Diencephalon (tissue), 1 donor: Measurements from ENCODE around the gene XRCC6. TPM values are rescaled to one million over a fixed set of nuclear protein-coding genes. Genes with fewer than 3 reads are reported as not detected.

ENCODE experiments used
- small RNA-seq: library from RNA; depleted of rRNA; stranded (forward); fragments of <200 nt; gene quantifications from one replicate; pipeline ENCODE3, GENCODE V24; 2014
- total RNA-seq: library from RNA; depleted of rRNA; stranded (reverse); fragments of >200 nt; gene quantifications from one replicate; pipeline ENCODE4 v1.2.3, GENCODE V29; 2014

The XRCC6 gene
- total RNA-seq, result 216 TPM

DNA sequence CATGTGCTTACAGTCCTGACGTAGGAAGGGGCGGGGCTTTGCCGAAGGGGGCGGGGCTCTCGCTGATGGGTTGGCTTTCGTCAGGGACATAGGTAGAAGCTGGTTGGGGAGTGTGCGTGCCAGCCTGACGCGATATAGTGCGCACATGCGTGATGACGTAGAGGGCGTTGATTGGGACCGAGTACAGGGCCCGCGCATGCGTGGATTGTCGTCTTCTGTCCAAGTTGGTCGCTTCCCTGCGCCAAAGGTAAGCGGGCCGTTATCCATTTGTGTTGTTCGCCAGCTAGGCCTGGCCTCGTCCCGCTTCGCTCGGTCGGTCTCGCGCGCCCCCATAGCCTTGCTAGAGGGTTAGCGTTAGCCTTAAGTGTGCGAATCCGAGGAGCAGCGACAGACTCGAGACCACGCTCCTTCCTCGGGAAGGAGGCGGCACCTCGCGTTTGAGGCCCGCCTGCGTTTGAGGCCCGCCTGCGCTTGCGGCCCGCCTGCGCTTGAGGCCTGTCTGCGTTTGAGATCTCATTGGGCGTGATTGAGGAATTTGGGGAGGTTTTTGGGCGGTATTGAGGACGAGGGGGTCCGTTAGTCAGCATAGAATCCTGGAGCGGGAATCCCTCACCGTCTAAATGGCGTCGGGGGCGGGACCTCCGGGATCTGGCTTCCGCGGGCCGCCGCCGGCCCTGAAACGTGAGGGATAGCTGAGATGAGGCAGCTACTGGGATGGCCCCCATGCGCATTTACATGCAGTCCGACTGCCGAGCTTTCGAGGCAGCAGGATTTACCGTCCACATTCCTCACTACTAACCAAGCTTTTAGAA is at the start of gene XRCC6:
TSS of gene XRCC6 (plus strand) at position 197 of the 812 bp plus-strand sequence. CDS start 710 bp downstream, outside the sequence.

DNA sequence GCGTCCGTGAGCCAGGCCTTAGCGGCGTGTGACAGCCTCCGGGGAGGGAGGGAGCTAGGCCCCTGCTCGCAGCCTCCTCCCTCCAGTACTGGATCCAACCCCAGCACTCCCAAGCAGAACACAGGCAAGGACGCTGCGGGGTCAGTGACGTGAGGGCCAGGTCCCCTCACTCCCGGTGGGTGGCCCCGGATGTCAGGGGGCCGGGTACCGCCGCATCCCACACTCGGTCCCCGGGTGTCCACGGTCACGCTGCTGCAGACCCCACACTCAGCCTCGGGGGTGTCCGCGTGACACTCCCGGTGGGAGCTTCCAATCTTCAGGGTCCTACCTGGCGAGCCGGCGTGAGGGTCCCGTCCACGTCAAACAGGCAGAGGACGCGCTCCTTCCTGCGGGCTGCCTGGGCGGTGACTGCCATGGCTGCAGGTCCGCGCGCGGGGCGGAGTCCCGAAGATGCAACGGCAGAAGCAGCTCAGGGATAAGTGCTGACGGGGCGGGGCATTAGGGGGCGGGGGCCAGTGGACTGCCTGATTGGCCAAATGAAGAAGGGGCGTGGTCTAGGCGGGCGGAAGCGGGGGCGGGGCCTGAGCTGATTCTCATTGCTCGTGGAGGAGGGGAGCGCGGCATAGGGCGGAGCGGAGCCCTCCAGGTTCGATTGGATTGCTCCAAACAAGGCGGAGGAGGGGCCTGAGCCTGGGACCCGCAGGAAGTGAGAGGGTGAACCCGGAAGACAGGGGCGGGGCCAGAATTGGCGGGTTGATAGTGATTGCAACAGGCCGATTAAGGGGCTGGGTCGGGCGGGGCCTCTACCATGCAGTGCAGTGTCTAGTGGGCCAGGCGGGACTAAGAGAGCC is 31.5 kb upstream of the XRCC6 start, which contains the start of gene PMM1:
TSS of gene PMM1 (minus strand) at position 450 of the 851 bp plus-strand sequence. CDS start at position 415, 35 bp downstream.

DNA sequence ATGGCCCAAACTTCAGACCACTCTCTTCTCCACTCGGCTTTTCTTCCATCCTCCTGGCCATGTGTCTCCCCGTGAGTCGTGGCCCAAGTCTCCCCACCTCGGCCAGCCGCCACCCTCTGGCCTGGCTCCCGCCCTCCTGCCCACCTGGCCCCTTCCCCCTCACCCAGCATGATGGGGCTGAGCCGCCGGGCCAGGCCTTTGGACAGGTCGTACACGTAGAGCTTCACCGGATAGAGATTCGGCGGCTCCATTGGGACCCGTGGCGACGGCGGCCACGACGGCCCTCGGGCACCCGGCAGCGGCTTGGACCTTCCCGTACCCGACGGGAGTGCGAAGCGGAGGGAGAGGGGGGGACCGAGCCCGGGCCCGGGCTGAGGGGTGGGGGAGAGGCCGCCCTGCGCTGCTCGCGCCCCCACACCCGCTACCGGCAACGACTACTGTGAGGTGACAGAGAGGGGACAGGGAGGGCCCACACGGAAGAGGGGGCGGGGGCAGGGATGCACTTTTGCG is 451 bp upstream of the XRCC6 start, which contains the start of gene DESI1:
TSS of gene DESI1 (minus strand) at position 455 of the 510 bp plus-strand sequence. CDS start at position 251, 204 bp downstream.

DNA sequence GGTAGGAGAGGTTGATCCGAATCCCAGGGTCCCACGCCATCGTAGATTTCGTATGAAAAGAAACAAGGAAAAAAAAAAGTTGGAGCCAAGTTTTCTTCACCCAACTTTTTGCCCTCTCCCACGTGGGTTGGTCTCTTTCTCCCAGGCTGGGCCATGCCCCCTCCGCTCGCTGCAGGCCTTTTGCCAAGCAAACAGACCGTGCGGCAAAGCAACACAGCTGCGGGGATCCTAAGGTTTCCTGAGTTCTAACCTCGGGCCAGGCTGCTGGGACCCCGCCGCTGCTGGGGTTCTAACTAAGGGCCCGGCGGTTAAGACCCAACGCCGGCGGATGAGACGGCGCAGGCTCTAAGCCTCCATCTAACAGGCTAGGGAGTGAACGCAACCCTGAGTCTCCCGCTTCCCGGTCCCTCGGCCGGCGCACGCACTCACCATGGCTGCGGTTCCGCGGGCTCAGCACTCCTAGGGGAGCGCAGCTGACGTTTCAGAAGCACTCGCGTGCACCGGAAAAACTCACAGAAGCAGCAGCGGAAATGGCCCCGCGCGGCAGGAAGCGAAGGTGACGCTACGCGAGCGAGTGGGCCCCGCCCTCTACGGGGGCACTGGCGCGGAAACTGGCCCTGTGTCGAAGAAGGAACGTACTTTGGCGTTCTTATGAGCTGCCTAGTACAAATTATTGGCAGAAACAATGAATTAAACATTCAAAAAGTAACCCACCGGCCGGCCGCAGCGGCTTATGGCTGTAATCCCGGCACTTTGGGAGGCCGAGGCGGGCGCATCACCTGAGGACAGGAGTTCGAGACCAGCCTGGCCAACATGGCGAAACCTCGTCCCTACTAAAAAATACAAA is 67.5 kb downstream of the XRCC6 start, which contains the start of gene SNU13:
TSS of gene SNU13 (minus strand) at position 503 of the 847 bp plus-strand sequence. CDS start at position 432, 71 bp downstream.

DNA sequence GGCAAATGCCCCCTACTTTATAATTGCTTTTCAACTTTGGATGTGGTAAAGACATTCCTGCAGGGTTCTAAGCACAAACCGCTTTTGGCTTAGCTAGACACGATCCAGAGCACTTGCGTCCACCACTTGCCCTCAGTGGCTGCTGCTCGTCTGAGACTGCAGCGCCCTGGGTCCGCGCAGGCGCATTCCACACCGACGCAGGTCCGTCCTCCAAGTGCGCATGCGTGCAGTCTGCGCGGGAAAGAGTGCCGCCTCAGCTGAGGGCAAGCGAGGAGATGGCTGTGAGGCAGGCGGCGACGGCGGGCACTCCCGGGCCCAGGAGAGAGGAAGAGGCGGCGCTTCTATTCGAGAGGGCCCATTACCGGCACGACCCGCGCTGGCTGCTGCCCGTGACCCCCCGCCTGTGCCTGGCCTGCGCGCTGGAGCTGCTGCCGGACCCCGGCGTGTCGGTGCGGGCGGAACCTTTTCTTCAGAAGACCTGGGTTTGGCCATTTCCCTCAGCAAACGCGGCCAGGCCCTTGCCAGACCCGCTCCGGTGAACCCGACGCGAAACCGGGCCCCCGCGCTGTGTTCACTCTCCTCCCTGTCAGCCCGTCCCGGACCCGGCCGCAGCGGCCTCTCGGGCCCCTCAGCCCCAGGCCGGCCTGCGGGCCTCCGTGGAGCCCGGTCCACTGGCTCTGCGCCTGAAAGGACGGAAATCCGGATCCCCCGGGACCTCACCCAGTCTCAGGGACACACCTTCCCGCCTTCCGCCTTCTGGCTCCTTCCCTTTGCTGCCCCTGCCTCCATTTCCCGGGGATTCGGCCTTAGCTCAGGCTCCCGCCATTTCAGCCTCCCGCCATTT is 78.4 kb downstream of the XRCC6 start, which contains the start of gene MEI1:
TSS of gene MEI1 (plus strand) at position 240 of the 844 bp plus-strand sequence. CDS start at position 276, 36 bp downstream.

Small RNA genes within 50 kb of the gene (small RNA-seq; reads per million reads assigned to genes)
- gene HMGN2P10 (not detected), gene RF00019 (not detected), gene RNU6-476P (not detected)

Other genes starting within 250 kb of the XRCC6 start
- 8.5 TPM for gene TEF, start 239.4 kb upstream of the XRCC6 start, total RNA-seq
- 18.9 TPM for gene TOB2, start 174.5 kb upstream of the XRCC6 start, total RNA-seq
- 35.1 TPM for gene PHF5A, start 152.6 kb upstream of the XRCC6 start, total RNA-seq
- 124 TPM for gene ACO2, start 152.2 kb upstream of the XRCC6 start, total RNA-seq
- 27.7 TPM for gene POLR3H, start 76.8 kb upstream of the XRCC6 start, total RNA-seq
- 21.7 TPM for gene CSDC2, start 60.3 kb upstream of the XRCC6 start, total RNA-seq
- gene PMM1, start 31.5 kb upstream of the XRCC6 start, total RNA-seq, result 27.2 TPM
- gene DESI1, start 252 bp upstream of the XRCC6 start, total RNA-seq, result 27.7 TPM
- 116 TPM for gene SNU13, start 67.6 kb downstream of the XRCC6 start, total RNA-seq
- 1.6 TPM for gene MEI1, start 78.2 kb downstream of the XRCC6 start, total RNA-seq
- 18.9 TPM for gene CCDC134, start 179.4 kb downstream of the XRCC6 start, total RNA-seq
- gene SREBF2, start 211.8 kb downstream of the XRCC6 start, total RNA-seq, result 74.7 TPM